Right lobe of liver (tissue), 6 donors: Measurements from ENCODE around the gene AKAP8L. TPM values are rescaled to one million over a fixed set of nuclear protein-coding genes. Genes with fewer than 3 reads are reported as not detected.
"Not testable (repeated sequence)": the region's sequence is repeated elsewhere in the genome, so short reads cannot be mapped to it uniquely, and the experiment has no call there.

Experiments used
- ATAC-seq, 4 donors: fragments of 200-7000 bp; cut with Tn5 transposase; one replicate each; pipeline ENCODE4 v1.9.1; 2020; ENCODE audit warnings: mild to moderate bottlenecking in 4 of 4, moderate library complexity in 4 of 4
- DNase-seq, 3 donors: peaks; one replicate each; pipeline ENCODE4 v3.0.0-alpha.2; 2020
- H3K27ac ChIP-seq, 3 donors: fragments of 200-600 bp; one replicate each; pipeline ENCODE4 v1.8.0; 2022
- H3K27me3 ChIP-seq, 2 donors: fragments of 200-600 bp; one replicate each; pipeline ENCODE4 v1.8.0; 2022
- H3K36me3 ChIP-seq, 4 donors: fragments of 200-600 bp; sonication (generic) in 1 of 4; one replicate each; pipeline versions ENCODE4 v1.5.1 to v1.8.0; 2017 to 2022; ENCODE audit warnings: control low read depth in 1 of 4
- H3K4me1 ChIP-seq, 4 donors: fragments of 200-600 bp; sonication (generic) in 1 of 4; one replicate each; pipeline versions ENCODE4 v1.5.1 to v1.8.0; 2017 to 2022; ENCODE audit warnings: control low read depth in 1 of 4
- H3K4me3 ChIP-seq, 3 donors: fragments of 200-600 bp; one replicate each; pipeline ENCODE4 v1.8.0; 2022
- H3K9me3 ChIP-seq, 4 donors: fragments of 200-600 bp; sonication (generic) in 1 of 4; one replicate each; pipeline versions ENCODE4 v1.5.1 to v1.8.0; 2017 to 2022; ENCODE audit warnings: control low read depth in 1 of 4
- POLR2A ChIP-seq: fragments of 450-650 bp; IDR thresholded peaks from one replicate; pipeline ENCODE4 v1.6.1; 2017; ENCODE audit warnings: antibody characterized with exemption, mild to moderate bottlenecking
- WGBS: methylation state at CpG from one replicate; pipeline ENCODE4 v1.1.6; 2018; ENCODE audit warnings: low coverage, low lambda C conversion rate; ENCODE audit not compliant: insufficient coverage; ENCODE audit errors: missing lambda C conversion rate; 5-methylcytosine and 5-hydroxymethylcytosine counted together
- intact Hi-C, 2 donors: fragments of 100-400 bp; cut with DNase I; formaldehyde crosslinking; loops; one replicate each; pipeline versions ENCODE4 v1.11.2 to v1.14.1; 2022
- total RNA-seq, 6 experiments: library from RNA; depleted of rRNA in 2 of 6; stranded (reverse); fragments of >200 nt in 2 of 6; fragmentation: NEBNext Ultra II Directional in 3 of 6; extraction: Animal tissue kit (Norgen Biotek cat#: 25700) in 3 of 6; gene quantifications; one replicate each; pipeline versions ENCODE4 v1.1.0 to v1.2.4, GENCODE V29; 2016 to 2023
- TF ChIP-seq, protein P1 (sequence below), 4 donors: fragments of 200-600 bp in 3 of 4; fragments of 450-650 bp in 1 of 4; IDR thresholded peaks; one replicate each; pipeline versions ENCODE4 v1.5.1 to v1.8.0; 2016 to 2022; ENCODE audit warnings: antibody characterized with exemption in 4 of 4, mild to moderate bottlenecking in 2 of 4
- donor health status: DM: no; HTN: yes; CAD: no.
- donor health status: DM: no; HTN: no; CAD: no.
- donor health status: DM: no; HTN: no; CAD: no.
- donor health status: DM: no; HTN: yes; CAD: no.
- donor health status: DM: no; HTN: yes; CAD: no.

The AKAP8L gene
- total RNA-seq, 6 experiments from 2014 or later, result 27.4 to 69.4 (median 49.6) TPM

DNA sequence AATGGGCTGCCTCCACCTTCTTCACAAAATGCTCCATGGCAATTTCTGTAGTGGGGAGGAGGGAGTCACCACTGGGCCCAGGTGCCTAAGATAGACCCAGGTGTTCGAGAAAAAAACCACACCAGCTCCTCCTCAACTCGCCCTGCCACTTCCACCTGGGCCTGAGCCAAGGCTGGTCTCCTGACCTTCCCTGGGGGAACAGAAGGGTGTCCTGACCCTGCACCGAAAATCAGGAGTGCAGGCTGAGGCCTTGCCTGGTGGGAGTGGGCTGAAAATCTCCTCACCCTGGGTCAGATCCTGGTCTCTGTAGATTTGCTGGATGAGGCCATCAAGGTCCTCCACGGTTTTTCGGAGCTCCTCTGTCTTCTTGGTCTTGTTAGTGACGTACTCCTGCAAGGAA, 21.6 kb downstream of the AKAP8L start:
- no peak for TF ChIP-seq POLR2A
- TF ChIP-seq, protein P1, sequence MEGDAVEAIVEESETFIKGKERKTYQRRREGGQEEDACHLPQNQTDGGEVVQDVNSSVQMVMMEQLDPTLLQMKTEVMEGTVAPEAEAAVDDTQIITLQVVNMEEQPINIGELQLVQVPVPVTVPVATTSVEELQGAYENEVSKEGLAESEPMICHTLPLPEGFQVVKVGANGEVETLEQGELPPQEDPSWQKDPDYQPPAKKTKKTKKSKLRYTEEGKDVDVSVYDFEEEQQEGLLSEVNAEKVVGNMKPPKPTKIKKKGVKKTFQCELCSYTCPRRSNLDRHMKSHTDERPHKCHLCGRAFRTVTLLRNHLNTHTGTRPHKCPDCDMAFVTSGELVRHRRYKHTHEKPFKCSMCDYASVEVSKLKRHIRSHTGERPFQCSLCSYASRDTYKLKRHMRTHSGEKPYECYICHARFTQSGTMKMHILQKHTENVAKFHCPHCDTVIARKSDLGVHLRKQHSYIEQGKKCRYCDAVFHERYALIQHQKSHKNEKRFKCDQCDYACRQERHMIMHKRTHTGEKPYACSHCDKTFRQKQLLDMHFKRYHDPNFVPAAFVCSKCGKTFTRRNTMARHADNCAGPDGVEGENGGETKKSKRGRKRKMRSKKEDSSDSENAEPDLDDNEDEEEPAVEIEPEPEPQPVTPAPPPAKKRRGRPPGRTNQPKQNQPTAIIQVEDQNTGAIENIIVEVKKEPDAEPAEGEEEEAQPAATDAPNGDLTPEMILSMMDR (IDR thresholded peaks at IDR 0.05), result no peak

DNA sequence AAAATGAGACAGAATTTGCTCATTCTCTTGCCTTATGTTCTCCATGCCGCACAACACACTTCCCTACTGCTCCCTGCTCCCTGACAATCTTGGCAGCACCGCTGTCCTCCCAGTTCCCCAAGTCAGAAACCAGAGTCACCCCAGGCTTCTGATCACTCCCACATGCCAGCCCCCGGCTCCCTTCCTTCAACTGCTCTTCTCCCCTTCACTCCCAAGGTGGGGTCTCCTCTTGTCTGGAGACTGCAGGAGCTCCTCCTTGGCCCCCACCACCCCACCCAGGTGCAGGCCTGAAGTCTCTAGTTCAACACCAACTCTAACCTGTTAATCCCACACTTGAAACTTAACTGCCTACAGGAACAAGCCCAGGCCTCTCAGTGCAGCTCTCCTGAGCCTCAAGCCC, 22.4 kb downstream of the AKAP8L start:
- Histone ChIP-seq H3K9me3 (no peaks in the 10 kb centered on the region), H3K36me3 (peaks cover 4 to 75% (median 40%) of the 10 kb centered on the region in 4 donors), H3K27ac (no peak overlapping the region), H3K4me1 (no peaks in the 10 kb centered on the region), H3K27me3 (no peaks in the 10 kb centered on the region), H3K4me3 (no peak overlapping the region)
- DNase-seq (no peak), ATAC-seq (no peak)
- WGBS, result 96% methylated on average over 3 of the region's 3 CpGs
- intact Hi-C loops, result no loop called here
- TF ChIP-seq POLR2A, result no peak
- TF ChIP-seq, protein P1 (IDR thresholded peaks at IDR 0.05), result no peak

More for the DNA sequence above, 21.6 kb downstream of the AKAP8L start:
- DNase-seq (no peak), ATAC-seq (no peak)
- H3K36me3 ChIP-seq, result peaks cover 4 to 71% (median 36%) of the 10 kb centered on the region in 4 donors
- H3K4me1 ChIP-seq, result no peaks in the 10 kb centered on the region
- no peaks in the 10 kb centered on the region for H3K9me3 ChIP-seq
- H3K27ac ChIP-seq, result no peak overlapping the region
- WGBS, result no CpG with 5 or more reads among the region's 6 CpGs
- no peak overlapping the region for H3K4me3 ChIP-seq
- no peaks in the 10 kb centered on the region for H3K27me3 ChIP-seq
- intact Hi-C loops, result no loop called here

DNA sequence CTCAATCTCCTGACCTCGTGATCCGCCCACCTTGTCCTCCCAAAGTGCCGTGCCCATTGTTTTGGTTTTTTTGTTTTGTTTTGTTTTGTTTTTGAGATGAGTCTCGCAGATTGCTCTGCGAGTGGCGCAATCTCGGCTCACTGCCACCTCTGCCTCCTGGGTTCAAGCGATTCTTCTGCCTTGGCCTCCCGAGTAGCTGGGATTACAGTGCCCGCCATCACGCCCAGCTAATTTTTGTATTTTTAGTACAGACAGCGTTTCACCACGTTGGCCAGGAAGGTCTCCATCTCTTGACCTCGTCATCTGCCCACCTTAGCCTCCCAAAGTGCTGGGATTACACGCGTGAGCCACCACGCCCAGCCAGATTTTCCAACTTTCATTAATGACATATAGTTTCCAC, 23.5 kb downstream of the AKAP8L start:
- H3K9me3 ChIP-seq, H3K4me1 ChIP-seq, H3K27me3 ChIP-seq, H3K27ac ChIP-seq, intact Hi-C loops, H3K4me3 ChIP-seq, DNase-seq, ATAC-seq: not testable (repeated sequence)
- 94% methylated on average over 17 of the region's 17 CpGs for WGBS
- peaks cover 4 to 64% (median 36%) of the 10 kb centered on the region in 4 donors for H3K36me3 ChIP-seq

DNA sequence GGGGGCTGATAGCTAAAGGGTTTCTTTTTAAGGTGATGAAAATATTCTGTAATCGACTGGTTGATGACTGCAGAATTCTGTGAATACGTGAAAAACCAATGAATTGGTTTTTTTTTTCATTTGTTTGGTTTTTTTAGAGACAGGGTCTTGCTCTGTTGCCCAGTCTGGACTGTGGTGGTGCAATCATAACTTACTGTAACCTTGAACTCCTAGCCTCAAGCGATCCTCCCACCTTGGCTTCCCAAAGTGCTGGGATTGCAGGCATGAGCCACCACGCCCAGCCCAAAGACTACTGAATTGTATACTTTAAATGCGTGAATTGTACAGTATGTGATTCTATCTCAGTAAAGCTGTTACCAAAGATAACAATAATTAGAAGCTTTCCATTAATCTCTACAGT, 24.4 kb downstream of the AKAP8L start:
- Histone ChIP-seq H3K36me3 (peaks cover 4 to 64% (median 34%) of the 10 kb centered on the region in 4 donors), H3K9me3 (no peaks in the 10 kb centered on the region), H3K27me3 (no peaks in the 10 kb centered on the region), H3K27ac (no peak overlapping the region), H3K4me1 (no peaks in the 10 kb centered on the region), H3K4me3 (no peak overlapping the region)
- intact Hi-C loops, result no loop called here
- TF ChIP-seq, protein P1 (IDR thresholded peaks at IDR 0.05), result no peak
- no peak for TF ChIP-seq POLR2A
- 74% methylated on average over 5 of the region's 5 CpGs for WGBS
- DNase-seq, result no peak
- no peak for ATAC-seq

DNA sequence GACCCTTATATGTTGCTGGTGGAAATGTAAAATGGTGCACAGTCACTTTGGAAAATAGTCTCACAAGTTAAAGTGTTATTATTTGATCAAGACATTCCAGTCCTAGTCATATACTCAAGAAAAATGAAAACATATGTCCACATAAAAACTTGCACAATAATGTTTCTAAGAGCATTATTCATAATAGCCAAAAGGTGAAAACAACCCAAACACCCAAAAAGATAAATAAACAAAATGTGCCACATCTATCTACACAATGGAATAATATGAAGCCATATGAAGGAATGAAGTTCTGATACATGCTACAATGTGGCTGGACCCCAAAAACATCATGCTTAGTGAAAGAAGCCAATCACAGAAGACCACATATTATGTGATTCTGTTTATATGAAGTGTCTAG, 24.8 kb downstream of the AKAP8L start:
- H3K27me3 ChIP-seq, result no peaks in the 10 kb centered on the region
- DNase-seq (no peak), ATAC-seq (no peak)
- H3K27ac ChIP-seq, result no peak overlapping the region
- intact Hi-C loops, result no loop called here
- H3K9me3 ChIP-seq, result no peaks in the 10 kb centered on the region
- peaks cover 4 to 59% (median 30%) of the 10 kb centered on the region in 4 donors for H3K36me3 ChIP-seq
- no peaks in the 10 kb centered on the region for H3K4me1 ChIP-seq
- H3K4me3 ChIP-seq, result no peak overlapping the region
- TF ChIP-seq POLR2A, result no peak
- TF ChIP-seq, protein P1 (IDR thresholded peaks at IDR 0.05), result no peak
